GM12875 (cell line): ENCODE measurements around the gene MRPL49.

Experiments
- H3K4me3 ChIP-seq: one replicate; pipeline ENCODE4 v1.5.1; 2011; ENCODE audit warnings: low read depth, low read length, control low read depth
- TF ChIP-seq, protein P1 (sequence below): IDR thresholded peaks from 2 replicates; pipeline ENCODE4 v1.5.1; 2011; ENCODE audit warnings: low read depth, mild to moderate bottlenecking, control low read depth, inconsistent platforms, low read length, moderate library complexity, borderline replicate concordance; ENCODE audit not compliant: insufficient read depth

The MRPL49 gene

DNA sequence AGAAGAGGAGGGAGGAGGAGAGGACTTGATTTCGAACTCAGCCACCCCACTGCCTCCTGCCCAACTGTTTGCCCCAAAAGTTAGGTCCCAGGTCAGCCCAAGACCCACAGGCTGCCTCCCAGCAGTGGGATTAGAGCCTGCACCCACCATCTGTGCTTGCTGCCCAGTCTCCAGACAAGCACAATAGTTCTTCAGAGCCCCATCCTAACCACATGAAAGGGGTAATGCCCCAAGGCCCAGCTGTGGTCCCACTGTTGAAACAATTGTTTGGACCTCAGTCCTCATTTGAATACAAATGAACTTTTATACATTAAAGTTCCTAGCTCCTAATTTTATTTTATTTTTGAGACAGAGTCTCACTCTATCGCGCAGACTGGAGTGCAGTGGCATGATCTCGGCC, 31.5 kb upstream of the MRPL49 start:
- TF ChIP-seq, protein P1, sequence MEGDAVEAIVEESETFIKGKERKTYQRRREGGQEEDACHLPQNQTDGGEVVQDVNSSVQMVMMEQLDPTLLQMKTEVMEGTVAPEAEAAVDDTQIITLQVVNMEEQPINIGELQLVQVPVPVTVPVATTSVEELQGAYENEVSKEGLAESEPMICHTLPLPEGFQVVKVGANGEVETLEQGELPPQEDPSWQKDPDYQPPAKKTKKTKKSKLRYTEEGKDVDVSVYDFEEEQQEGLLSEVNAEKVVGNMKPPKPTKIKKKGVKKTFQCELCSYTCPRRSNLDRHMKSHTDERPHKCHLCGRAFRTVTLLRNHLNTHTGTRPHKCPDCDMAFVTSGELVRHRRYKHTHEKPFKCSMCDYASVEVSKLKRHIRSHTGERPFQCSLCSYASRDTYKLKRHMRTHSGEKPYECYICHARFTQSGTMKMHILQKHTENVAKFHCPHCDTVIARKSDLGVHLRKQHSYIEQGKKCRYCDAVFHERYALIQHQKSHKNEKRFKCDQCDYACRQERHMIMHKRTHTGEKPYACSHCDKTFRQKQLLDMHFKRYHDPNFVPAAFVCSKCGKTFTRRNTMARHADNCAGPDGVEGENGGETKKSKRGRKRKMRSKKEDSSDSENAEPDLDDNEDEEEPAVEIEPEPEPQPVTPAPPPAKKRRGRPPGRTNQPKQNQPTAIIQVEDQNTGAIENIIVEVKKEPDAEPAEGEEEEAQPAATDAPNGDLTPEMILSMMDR = no peak
- no peak overlapping the region for H3K4me3 ChIP-seq

DNA sequence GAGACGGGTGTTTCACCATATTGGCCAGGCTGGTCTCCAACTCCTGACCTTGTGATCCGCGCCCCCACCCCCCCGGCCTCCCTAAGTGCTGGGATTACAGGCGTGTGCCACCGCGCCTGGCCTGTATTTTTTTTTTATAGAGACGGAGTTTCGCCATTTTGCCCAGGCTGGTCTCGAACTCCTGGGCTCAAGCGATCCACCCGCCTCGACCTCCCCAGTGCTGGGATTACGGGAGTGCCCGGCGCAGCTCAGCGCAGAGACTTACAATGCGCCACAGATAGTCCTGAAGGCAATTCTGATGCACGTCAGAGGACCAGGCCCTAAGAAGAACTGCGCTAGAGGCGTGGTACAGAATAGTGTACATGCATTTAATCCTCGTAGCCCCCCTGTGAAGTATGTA, 26.7 kb upstream of the MRPL49 start:
- TF ChIP-seq, protein P1 = no peak
- H3K4me3 ChIP-seq = no peak overlapping the region

DNA sequence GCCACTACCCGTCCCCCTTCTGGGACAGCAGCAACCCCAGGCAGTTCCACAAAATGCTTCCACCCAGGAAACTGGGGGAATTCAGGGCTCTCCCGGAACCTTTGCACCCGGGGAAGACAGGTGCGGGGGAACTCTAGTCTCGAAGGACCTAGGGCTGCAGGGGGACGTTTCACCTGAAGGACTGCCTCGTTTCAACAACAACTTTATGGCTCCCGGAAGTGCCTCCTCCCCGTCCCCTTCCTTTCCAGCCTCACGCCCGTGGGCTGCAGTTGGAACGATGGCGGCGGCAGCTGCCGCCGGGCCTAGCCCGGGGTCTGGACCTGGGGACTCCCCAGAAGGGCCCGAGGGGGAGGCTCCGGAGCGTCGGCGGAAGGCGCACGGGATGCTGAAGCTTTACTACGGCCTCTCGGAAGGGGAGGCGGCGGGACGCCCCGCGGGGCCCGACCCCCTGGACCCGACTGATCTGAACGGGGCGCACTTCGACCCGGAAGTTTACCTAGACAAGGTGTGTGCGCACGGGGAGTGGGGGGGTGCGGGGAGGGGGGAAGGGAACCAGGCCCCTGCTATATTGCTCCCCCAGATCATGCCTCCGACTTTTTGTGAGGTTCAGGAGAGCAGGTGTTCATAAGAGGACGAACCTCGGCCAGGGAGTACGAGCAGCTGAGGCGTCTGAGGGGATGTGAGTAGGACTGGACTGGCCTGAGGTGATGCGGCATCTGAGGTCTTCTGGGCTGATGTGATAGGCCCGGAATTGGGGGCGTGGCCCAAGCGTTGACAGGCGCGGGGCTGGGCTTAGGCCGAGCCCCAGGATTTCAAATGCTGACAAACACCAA, 25.9 kb upstream of the MRPL49 start, which contains the start of gene VPS51:
VPS51 (plus strand) TSS at position 241 of the 833 bp plus-strand sequence; CDS start at position 278, 37 bp downstream.
- TF ChIP-seq, protein P1 = no peak
- peak within 1 kb of the TSS; percentile 65 for H3K4me3 ChIP-seq

DNA sequence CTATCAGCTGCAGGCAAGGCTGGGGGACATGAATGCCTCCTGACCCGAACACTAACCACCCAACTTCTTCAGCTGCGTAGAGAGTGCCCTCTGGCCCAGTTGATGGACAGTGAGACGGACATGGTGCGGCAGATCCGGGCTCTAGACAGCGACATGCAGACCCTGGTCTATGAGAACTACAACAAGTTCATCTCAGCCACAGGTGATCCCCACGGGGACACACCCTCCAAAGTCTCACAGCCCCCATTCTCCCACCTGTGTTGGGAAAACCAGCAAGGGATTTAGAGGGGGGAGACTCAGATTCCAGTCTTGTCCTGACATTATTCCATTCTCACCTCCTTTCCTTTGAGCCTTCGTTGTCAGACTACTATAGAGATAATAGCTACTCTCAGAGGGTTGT, 25.2 kb upstream of the MRPL49 start:
- peak overlapping the region; percentile 65 for H3K4me3 ChIP-seq
- TF ChIP-seq, protein P1 = no peak

DNA sequence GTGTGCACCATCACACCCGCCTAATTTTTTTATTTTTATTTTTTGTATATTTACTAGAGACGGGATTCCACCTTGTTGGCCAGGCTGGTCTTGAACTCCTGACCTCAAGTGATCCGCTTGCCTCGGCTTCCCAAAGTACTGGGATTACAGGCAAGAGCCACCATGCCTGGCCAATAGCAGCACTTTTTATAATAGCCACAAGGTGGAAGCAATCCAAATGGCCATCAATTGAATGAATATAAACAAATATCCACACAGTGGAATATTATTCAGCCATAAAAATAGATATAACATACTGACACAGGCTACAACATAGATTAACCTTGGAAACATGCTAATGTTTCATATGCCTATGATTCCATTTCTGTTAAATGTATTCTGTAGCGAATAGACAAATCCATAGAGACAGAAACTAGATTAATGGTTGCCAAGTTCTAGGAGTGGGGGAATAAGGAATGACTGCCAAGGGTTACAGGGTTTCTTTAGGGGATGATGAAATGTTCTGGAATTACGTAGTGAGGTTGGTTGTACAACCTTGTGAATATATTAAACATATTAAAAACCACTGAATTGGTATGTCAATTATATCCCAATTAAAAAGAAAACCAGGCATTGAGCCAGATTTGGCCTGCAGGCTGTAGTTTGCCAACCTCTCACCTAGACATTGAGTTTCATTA, 21.3 kb upstream of the MRPL49 start:
- TF ChIP-seq, protein P1 = no peak
- no peak overlapping the region for H3K4me3 ChIP-seq

DNA sequence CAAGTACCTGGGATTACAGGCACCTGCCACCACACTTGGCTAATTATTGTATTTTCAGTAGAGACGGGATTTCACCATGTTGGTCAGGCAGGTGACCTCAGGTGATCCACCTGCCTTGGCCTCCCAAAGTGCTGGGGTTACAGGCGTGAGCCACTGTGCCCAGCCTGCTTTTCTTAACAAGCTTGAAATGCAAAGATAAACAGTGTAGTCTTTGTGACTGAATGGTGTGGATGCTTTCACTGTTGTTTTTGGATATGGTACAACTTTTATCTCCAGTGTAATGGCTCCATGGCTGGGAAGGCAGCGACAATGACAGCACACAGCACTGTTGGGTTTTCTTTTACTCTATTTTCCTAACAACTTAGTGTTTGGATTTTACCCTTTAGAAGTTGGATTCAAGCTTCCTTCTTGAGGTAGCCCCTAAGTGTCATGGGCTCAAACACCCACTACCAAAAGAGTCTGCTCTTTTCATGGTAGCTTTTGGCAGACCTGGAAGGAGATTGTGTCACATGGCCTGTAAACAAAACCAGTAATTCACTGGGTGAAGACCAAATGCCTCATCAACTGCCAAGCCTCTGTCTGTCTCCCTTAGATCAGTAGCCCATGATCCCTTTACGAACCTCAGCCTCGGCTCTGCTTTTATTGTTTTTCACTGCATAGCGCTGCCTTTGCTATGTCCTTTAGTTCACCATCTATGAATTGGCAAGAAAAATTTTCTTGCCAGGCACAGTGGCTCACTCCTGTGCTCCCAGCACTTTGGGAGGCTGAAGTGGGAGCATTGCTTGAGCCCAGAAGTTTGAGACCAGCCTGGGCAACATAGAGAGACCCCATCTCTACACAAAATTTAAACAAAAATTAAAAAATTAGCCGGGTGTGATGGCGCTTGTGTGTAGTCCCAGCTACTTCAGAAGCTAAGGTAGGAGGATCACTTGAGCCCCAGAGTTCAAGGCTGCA, 19.7 kb upstream of the MRPL49 start:
- TF ChIP-seq, protein P1 = no peak
- no peak overlapping the region for H3K4me3 ChIP-seq
